Measurements from ENCODE around the gene BRINP3.

Gene BRINP3

GRCh38 chr1:190066011-190066410, 411.7 kb downstream of the BRINP3 start:
- H3K36me3 ChIP-seq (ENCODE audit: control insufficient read depth in 1 of 2, insufficient read depth in 2 of 2, low read depth in 1 of 2, low read length in 2 of 2): no peaks in the 10 kb centered on the region
- no peak overlapping the region for H3K23ac ChIP-seq (ENCODE audit: low read length in 2 of 2)
- H2AFZ ChIP-seq (ENCODE audit: low read depth, low read length): no peak overlapping the region
- H3K27me3 ChIP-seq (ENCODE audit: control insufficient read depth in 1 of 2, insufficient read depth in 1 of 2, low read length in 2 of 2): no peaks in the 10 kb centered on the region
- no peak overlapping the region for H3K4me3 ChIP-seq (ENCODE audit: insufficient read depth in 1 of 2, low read depth in 1 of 2, low read length in 2 of 2)
- H2BK12ac ChIP-seq (ENCODE audit: low read length in 2 of 2): no peak overlapping the region
- H3K4me2 ChIP-seq (ENCODE audit: low read length, poor library complexity, severe bottlenecking): no peak overlapping the region
- no peak overlapping the region for H2AK5ac ChIP-seq (ENCODE audit: low read length, severe bottlenecking)
- H2BK15ac ChIP-seq (ENCODE audit: low read depth, poor library complexity, severe bottlenecking): no peak overlapping the region
- no peak overlapping the region for H2BK120ac ChIP-seq (ENCODE audit: low read depth, low read length)
- H3K9ac ChIP-seq (ENCODE audit: low read length): no peak overlapping the region
- no peak overlapping the region for H3K18ac ChIP-seq (ENCODE audit: low read depth in 1 of 2, low read length in 2 of 2)
- no peaks in the 10 kb centered on the region for H3K79me1 ChIP-seq (replicated peaks; ENCODE audit: low read length, poor library complexity, severe bottlenecking)
- H3K4ac ChIP-seq (ENCODE audit: low read depth in 1 of 2, low read length in 2 of 2): no peak overlapping the region
- no peak overlapping the region for H3K14ac ChIP-seq (ENCODE audit: low read length in 2 of 2)
- no peaks in the 10 kb centered on the region for H3K4me1 ChIP-seq (ENCODE audit: control insufficient read depth, insufficient read depth, low read depth, low read length)
- H3K9me3 ChIP-seq (ENCODE audit: control insufficient read depth, low read length): peaks cover 8% of the 10 kb centered on the region
- no peak overlapping the region for H2BK5ac ChIP-seq (ENCODE audit: low read depth, low read length, poor library complexity, severe bottlenecking)
- 100% methylated on average over 2 of the region's 2 CpGs for WGBS
- no peak overlapping the region for H4K91ac ChIP-seq (ENCODE audit: low read length)
- H3K27ac ChIP-seq (ENCODE audit: low read length, poor library complexity, severe bottlenecking): no peak overlapping the region
- DNase-seq: no peak
- H4K8ac ChIP-seq (ENCODE audit: low read length): no peak overlapping the region

DNA sequence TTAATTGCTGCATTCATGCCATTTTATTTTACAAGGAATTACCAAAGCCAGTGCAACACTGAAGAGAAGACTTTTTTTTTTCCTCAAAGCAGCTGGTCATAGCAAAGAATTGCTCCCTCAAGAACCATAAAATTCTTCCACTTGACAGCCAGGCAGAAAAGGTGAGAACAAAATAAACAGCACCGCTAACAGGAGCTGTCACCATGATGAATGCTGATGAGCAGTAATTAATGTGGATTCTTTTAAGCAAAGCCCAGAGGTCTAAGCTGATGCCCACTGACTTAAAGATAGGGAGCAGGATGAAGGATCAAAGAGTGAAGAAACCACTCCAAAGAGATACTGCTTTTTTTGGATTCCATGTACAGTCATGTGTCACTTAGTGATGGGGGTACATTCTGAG, 428.4 kb downstream of the BRINP3 start:
- no peaks in the 10 kb centered on the region for H3K27me3 ChIP-seq (ENCODE audit: control insufficient read depth in 1 of 2, insufficient read depth in 1 of 2, low read length in 2 of 2)
- no peak overlapping the region for H3K18ac ChIP-seq (ENCODE audit: low read depth in 1 of 2, low read length in 2 of 2)
- H2BK5ac ChIP-seq (ENCODE audit: low read depth, low read length, poor library complexity, severe bottlenecking): no peak overlapping the region
- H2BK12ac ChIP-seq (ENCODE audit: low read length in 2 of 2): no peak overlapping the region
- DNase-seq: no peak
- no peak overlapping the region for H3K27ac ChIP-seq (ENCODE audit: low read length, poor library complexity, severe bottlenecking)
- H4K8ac ChIP-seq (ENCODE audit: low read length): no peak overlapping the region
- no peaks in the 10 kb centered on the region for H3K79me1 ChIP-seq (replicated peaks; ENCODE audit: low read length, poor library complexity, severe bottlenecking)
- no peaks in the 10 kb centered on the region for H3K36me3 ChIP-seq (ENCODE audit: control insufficient read depth in 1 of 2, insufficient read depth in 2 of 2, low read depth in 1 of 2, low read length in 2 of 2)
- no peak overlapping the region for H2AFZ ChIP-seq (ENCODE audit: low read depth, low read length)
- H3K4me1 ChIP-seq (ENCODE audit: control insufficient read depth, insufficient read depth, low read depth, low read length): no peaks in the 10 kb centered on the region
- no peak overlapping the region for H3K9ac ChIP-seq (ENCODE audit: low read length)
- no peak overlapping the region for H3K23ac ChIP-seq (ENCODE audit: low read length in 2 of 2)
- no peak overlapping the region for H2BK15ac ChIP-seq (ENCODE audit: low read depth, poor library complexity, severe bottlenecking)
- WGBS: 23% methylated on average over 1 of the region's 1 CpG
- H3K4me3 ChIP-seq (ENCODE audit: insufficient read depth in 1 of 2, low read depth in 1 of 2, low read length in 2 of 2): no peak overlapping the region
- H3K4me2 ChIP-seq (ENCODE audit: low read length, poor library complexity, severe bottlenecking): no peak overlapping the region
- H4K91ac ChIP-seq (ENCODE audit: low read length): no peak overlapping the region
- no peaks in the 10 kb centered on the region for H3K9me3 ChIP-seq (ENCODE audit: control insufficient read depth, low read length)
- H2BK120ac ChIP-seq (ENCODE audit: low read depth, low read length): no peak overlapping the region
- no peak overlapping the region for H3K4ac ChIP-seq (ENCODE audit: low read depth in 1 of 2, low read length in 2 of 2)
- no peak overlapping the region for H2AK5ac ChIP-seq (ENCODE audit: low read length, severe bottlenecking)
- H3K14ac ChIP-seq (ENCODE audit: low read length in 2 of 2): no peak overlapping the region
